LNCaP clone FGC (cell line): ENCODE results near the gene CLASRP.

Source experiments
- DNase-seq: peaks from one replicate; pipeline ENCODE4 v3.0.0-alpha.2; 2011; ENCODE audit warnings: low read depth
- H3K4me3 ChIP-seq: 2 replicates; pipeline ENCODE4 v1.5.1; 2011; ENCODE audit warnings: mild to moderate bottlenecking, low read depth, low read length, control low read depth
- CTCF ChIP-seq: IDR thresholded peaks from 2 replicates; pipeline ENCODE4 v1.5.1; 2012; ENCODE audit warnings: mild to moderate bottlenecking; ENCODE audit not compliant: control insufficient read depth, insufficient read depth; ENCODE audit errors: extremely low read depth

The CLASRP gene

GRCh38 chr19:45097776-45098520, 59.1 kb downstream of the CLASRP start:
- H3K4me3 ChIP-seq: peak overlapping the region; percentile 28
- TF ChIP-seq CTCF: no peak
- no peak for DNase-seq

GRCh38 chr19:45098521-45099466, 59.9 kb downstream of the CLASRP start:
- TF ChIP-seq CTCF: no peak
- no peak for DNase-seq

GRCh38 chr19:45099467-45100191, 60.8 kb downstream of the CLASRP start:
- no peak for DNase-seq
- TF ChIP-seq CTCF: no peak
- H3K4me3 ChIP-seq: no peak overlapping the region

More at GRCh38 chr19:45098521-45099466, 59.9 kb downstream of the CLASRP start:
- H3K4me3 ChIP-seq: peak overlapping the region; percentile 28

- DNase-seq: no peak
- H3K4me3 ChIP-seq: no peak overlapping the region
- no peak for TF ChIP-seq CTCF
Observed at GRCh38 chr19:45100201-45100600, 61.4 kb downstream of the CLASRP start.

- TF ChIP-seq CTCF: no peak
- no peak overlapping the region for H3K4me3 ChIP-seq
- no peak for DNase-seq
Observed at GRCh38 chr19:45100846-45101252, 62.0 kb downstream of the CLASRP start.

GRCh38 chr19:45101806-45102205, 63.0 kb downstream of the CLASRP start:
- no peak for TF ChIP-seq CTCF
- DNase-seq: no peak
- H3K4me3 ChIP-seq: no peak overlapping the region
